NCI-H1092 treated with DMSO at 0.1 percent for 48 hours (cell line): ENCODE measurements around the gene ZNRF2.
"Not testable (repeated sequence)": the region's sequence is repeated elsewhere in the genome, so short reads cannot be mapped to it uniquely, and the experiment has no call there.

Experiments
- DNase-seq: peaks from one replicate; lab custom pipeline; 2025; lab: John Stamatoyannopoulos, UW

ZNRF2 gene

GRCh38 chr7:30263090-30263710 is 21.2 kb upstream of the ZNRF2 start:
- no peak for DNase-seq

- DNase-seq: no peak
Measured at GRCh38 chr7:30264052-30264451, 20.3 kb upstream of the ZNRF2 start.

- DNase-seq: not testable (repeated sequence)
Measured at GRCh38 chr7:30265189-30265588, 19.2 kb upstream of the ZNRF2 start.

- no peak for DNase-seq
Measured at GRCh38 chr7:30266686-30267085, 17.7 kb upstream of the ZNRF2 start.

GRCh38 chr7:30268586-30268985 is 15.8 kb upstream of the ZNRF2 start:
- DNase-seq: no peak

GRCh38 chr7:30269490-30269889 is 14.9 kb upstream of the ZNRF2 start:
- DNase-seq: no peak

GRCh38 chr7:30270921-30271320 is 13.5 kb upstream of the ZNRF2 start:
- no peak for DNase-seq

GRCh38 chr7:30272126-30272525 is 12.3 kb upstream of the ZNRF2 start:
- DNase-seq: no peak

GRCh38 chr7:30273552-30273951 is 10.8 kb upstream of the ZNRF2 start:
- DNase-seq: no peak

- DNase-seq: no peak
Measured at GRCh38 chr7:30274641-30275040, 9.8 kb upstream of the ZNRF2 start.

- DNase-seq: peak; percentile 45
Measured at GRCh38 chr7:30276203-30276900, 8.0 kb upstream of the ZNRF2 start.

- DNase-seq: peak; percentile 59
Measured at GRCh38 chr7:30278376-30278775, 6.0 kb upstream of the ZNRF2 start.

GRCh38 chr7:30278849-30279652 is 5.3 kb upstream of the ZNRF2 start:
- DNase-seq: no peak

GRCh38 chr7:30279653-30279904 is 4.8 kb upstream of the ZNRF2 start:
- no peak for DNase-seq

GRCh38 chr7:30280631-30281030 is 3.8 kb upstream of the ZNRF2 start:
- no peak for DNase-seq

GRCh38 chr7:30281263-30281662 is 3.1 kb upstream of the ZNRF2 start:
- DNase-seq: no peak

- DNase-seq: no peak
Measured at GRCh38 chr7:30281791-30282190, 2.6 kb upstream of the ZNRF2 start.

- no peak for DNase-seq
Measured at GRCh38 chr7:30282735-30283134, 1.7 kb upstream of the ZNRF2 start.

- peak; percentile 58 for DNase-seq
Measured at GRCh38 chr7:30285067-30285535, 704 bp downstream of the ZNRF2 start.

GRCh38 chr7:30285536-30286284 is 1.3 kb downstream of the ZNRF2 start:
- peak; percentile 36 for DNase-seq

- no peak for DNase-seq
Measured at GRCh38 chr7:30286749-30287148, 2.4 kb downstream of the ZNRF2 start.

GRCh38 chr7:30287625-30288024 is 3.2 kb downstream of the ZNRF2 start:
- DNase-seq: not testable (repeated sequence)
